SK-MEL-5 (cell line): Measurements from ENCODE around the gene PARVB. TPM values are rescaled to one million over a fixed set of nuclear protein-coding genes. Genes with fewer than 3 reads are reported as not detected.
"Not testable (repeated sequence)": the region's sequence is repeated elsewhere in the genome, so short reads cannot be mapped to it uniquely, and the experiment has no call there.

Source experiments
- DNase-seq: peaks from one replicate; pipeline ENCODE4 v3.0.0-alpha.2; 2016; ENCODE audit warnings: low read depth, low spot score
- in situ Hi-C: cut with HindIII; loops from 2 replicates; pipeline ENCODE4 v1.10.0; 2016; ENCODE audit warnings: low sequenced_read_pairs, high pct_unique_total_duplicates, low pct_unique_long_range_greater_than_20kb
- total RNA-seq: library from RNA; depleted of rRNA; stranded (reverse); fragments of >200 nt; shearing (Covaris generic); gene quantifications from 2 replicates; pipeline ENCODE4 v1.2.3, GENCODE V29; 2014

Gene PARVB
- total RNA-seq, 1 experiment from 2014 or later, result 164 TPM

GRCh38 chr22:44103735-44104480 is 79.8 kb downstream of the PARVB start:
- DNase-seq, result no peak
- in situ Hi-C loops, result no loop called here

DNA sequence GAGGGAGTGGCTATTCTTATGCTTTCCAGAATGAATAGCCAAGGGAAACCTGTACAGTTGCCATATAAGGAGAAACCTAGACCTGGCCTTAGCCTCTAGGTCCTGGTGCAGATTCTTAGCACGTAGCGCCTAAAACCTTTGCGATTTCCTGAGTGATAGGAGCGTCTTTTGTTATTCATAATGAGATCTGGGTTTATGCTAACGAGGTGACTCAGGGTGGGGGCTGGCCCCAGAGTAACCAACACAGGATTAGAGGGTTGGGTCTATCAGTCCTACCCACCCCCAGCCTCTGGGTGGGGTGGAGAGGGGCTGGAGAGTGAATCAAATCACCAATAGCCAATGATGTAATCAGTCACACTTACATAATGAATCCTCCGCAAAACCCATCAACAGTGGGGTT is 83.2 kb downstream of the PARVB start:
- in situ Hi-C loops, result no loop called here
- DNase-seq, result no peak

GRCh38 chr22:44108076-44108475 is 84.0 kb downstream of the PARVB start:
- no peak for DNase-seq
- in situ Hi-C loops, result no loop called here

DNA sequence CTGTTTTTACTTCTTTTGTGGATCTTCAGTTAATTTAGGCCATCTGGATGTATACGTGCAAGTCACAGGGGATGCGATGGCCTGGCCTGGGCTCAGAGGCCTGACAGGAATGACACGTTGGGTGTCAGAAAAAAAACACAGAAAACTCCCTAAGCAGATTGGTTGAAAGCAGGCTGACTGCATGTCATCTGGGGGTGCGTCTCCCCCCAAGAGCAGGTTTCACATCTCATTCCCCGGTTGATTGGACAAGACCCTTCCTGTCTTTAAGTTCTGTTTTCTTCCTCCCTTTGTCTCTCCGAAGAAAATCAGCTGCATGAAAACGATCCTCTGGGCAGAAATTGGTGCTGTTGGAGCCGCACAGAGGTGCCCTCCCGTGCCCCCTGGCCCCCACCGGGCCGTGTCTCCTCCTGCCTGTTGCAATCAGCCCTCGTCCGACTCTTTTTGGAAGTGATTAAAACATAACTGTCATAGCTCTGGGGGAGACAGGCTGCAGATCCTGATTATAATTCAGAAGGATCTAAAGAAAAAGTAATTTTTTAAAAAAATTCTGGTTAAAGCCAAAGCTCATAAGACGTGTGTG is 84.8 kb downstream of the PARVB start:
- in situ Hi-C loops, result no loop called here

GRCh38 chr22:44109416-44109815 is 85.3 kb downstream of the PARVB start:
- no peak for DNase-seq
- in situ Hi-C loops, result no loop called here

More for the DNA sequence above, 84.8 kb downstream of the PARVB start:
- DNase-seq, result no peak

GRCh38 chr22:44110656-44111055 is 86.6 kb downstream of the PARVB start:
- DNase-seq, in situ Hi-C loops: not testable (repeated sequence)

DNA sequence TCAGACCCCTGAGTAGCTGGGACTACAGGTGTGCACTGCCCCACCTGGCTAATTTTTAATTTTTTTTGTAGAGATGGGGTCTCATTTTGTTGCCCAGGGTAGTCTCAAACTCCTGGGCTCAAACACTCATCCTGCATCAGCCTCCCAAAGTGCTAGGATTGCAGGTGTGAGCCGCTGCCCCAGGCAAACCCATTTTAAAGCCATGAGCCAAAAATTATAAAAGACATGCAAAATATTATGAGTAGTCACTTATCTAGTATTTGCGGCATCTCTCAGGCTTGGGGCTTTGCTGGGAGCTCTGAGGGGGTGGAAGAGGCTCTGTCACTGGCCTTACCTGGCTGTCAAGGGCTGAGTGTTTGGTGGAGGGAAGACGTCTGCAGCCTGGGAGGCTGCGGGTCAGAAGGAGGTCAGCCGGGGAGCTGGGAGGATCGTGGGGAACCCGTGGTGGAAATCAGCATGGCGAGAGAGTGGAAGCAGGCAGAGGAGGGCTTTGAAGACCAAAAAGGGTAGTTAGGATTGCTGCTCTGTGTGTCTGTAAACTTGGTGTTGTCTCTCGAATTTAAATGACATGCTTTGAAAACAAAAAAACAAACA is 87.6 kb downstream of the PARVB start:
- in situ Hi-C loops, result no loop called here
- no peak for DNase-seq

GRCh38 chr22:44112191-44112590 is 88.1 kb downstream of the PARVB start:
- in situ Hi-C loops, result no loop called here
- no peak for DNase-seq

DNA sequence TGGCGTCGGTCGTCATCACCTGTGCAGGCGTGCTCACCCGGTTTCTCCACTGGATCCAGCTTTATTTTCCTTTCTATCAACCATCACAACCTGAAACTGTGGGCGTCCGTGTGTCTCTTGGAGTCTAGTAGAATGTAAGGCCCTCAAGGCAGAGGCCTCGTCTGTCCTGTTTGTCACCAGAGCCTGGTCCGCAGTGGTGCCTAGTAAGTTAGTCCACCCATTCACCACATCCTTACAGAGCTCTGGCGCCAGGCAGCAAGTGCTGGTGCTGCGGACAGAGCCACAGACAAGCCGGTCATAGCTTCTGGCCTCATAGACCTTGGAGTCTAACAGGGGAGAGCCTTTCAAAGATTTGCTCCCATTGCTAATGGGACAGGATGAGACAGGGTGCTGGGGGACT is 92.2 kb downstream of the PARVB start:
- in situ Hi-C loops, result no loop called here
- DNase-seq, result no peak

DNA sequence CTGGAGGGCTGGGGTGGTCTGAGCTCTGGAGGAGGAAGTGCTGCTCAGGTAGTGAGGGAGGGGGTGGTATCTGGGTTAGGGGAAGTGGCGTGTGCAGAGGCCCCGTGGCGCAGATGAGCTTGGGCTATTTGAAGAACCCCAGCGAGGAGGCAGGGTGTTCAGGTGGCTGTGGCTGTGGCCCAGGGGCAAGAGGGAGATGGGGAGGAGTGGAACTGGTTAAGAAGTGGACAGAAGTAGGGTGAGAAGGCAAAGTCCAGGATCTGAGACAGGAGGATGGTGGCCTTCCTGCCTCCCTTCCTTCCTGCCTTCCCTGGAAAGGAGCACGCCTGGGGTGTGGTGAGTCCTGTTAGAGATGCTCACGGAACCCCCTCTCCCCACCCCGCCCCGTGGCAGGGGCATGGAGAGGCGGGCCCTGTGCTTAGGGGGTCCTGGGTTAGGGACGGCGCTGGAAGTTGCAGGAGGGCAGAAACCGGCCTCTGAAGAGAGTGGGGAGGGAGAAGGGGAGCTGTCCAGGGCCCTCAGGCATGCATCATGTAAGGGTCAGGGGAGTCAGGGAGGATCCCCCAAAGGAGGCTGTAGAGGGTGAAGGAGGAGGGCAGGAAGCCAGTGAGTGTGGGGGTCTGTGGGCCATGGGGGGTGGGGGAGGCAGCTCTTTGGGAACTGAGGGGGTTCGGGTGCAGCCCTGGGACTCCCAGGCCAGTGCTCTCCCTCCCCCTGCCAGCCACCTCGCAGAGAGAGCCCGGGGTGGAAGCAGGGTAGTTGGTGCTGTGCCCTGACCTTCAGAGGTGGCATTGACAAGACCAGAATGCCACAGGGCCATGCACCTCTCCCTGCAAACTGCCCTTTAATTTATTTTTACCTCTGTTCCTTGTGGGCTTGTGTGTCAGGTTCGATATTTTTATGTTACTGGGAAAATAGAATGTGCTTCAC is 92.9 kb downstream of the PARVB start:
- DNase-seq, result no peak
- in situ Hi-C loops, result no loop called here

- no peak for DNase-seq
- in situ Hi-C loops, result no loop called here
Measured at GRCh38 chr22:44117746-44118145, 93.6 kb downstream of the PARVB start.

GRCh38 chr22:44118645-44119315 is 94.7 kb downstream of the PARVB start:
- no peak for DNase-seq
- in situ Hi-C loops, result no loop called here

- no peak for DNase-seq
- in situ Hi-C loops, result no loop called here
Measured at GRCh38 chr22:44119669-44120313, 95.7 kb downstream of the PARVB start.

DNA sequence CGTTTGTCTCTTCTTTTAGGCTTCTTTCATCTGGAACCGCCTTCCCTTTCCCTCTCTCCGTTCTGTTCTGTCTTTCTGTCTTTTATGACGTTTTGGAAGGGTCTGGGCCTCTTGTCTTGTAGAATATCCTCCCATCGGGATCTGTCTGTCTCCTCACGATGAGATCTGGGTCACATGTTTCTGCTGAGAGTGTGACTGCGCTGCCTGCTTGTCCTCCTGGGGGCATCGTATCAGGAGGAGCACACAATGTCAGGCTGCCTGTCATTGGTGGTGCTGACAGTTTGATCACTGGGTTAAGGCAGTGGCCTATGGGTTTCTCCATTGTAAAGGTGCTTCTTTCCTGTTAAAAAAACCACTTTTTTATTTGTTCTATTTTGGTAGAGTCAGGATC is 96.2 kb downstream of the PARVB start:
- in situ Hi-C loops, result no loop called here
- no peak for DNase-seq

GRCh38 chr22:44125421-44125820 is 101.3 kb downstream of the PARVB start:
- in situ Hi-C loops, result no loop called here
- DNase-seq, result no peak

- DNase-seq, result no peak
- in situ Hi-C loops, result no loop called here
Measured at GRCh38 chr22:44126807-44127206, 102.7 kb downstream of the PARVB start.

- no peak for DNase-seq
- in situ Hi-C loops, result no loop called here
Measured at GRCh38 chr22:44127356-44127755, 103.3 kb downstream of the PARVB start.
